VCaP (cell line): Measurements from ENCODE around the gene TFDP2.
A peak's percentile ranks its signal among the peaks of the same experiment; 100 is the strongest.

ENCODE experiments used
- H3K27ac ChIP-seq: fragments of 450-650 bp; 2 replicates; pipeline ENCODE4 v1.5.1; 2017
- CTCF ChIP-seq: fragments of 450-650 bp; conservative IDR thresholded peaks from 2 replicates; pipeline ENCODE4 v1.5.1; 2017; ENCODE audit warnings: mild to moderate bottlenecking, moderate library complexity

TFDP2 gene

GRCh38 chr3:142057331-142057725, 92.0 kb downstream of the TFDP2 start:
- TF ChIP-seq CTCF: no peak
- H3K27ac ChIP-seq: no peak overlapping the region

GRCh38 chr3:142056656-142057330, 92.6 kb downstream of the TFDP2 start:
- no peak overlapping the region for H3K27ac ChIP-seq
- TF ChIP-seq CTCF: no peak

- peak overlapping the region; percentile 14; the same call in 1 of the 2 replicates for H3K27ac ChIP-seq
- no peak for TF ChIP-seq CTCF
Observed at GRCh38 chr3:142053835-142054234, 95.5 kb downstream of the TFDP2 start.

- H3K27ac ChIP-seq: peak overlapping the region; percentile 14; the same call in 1 of the 2 replicates
Observed at GRCh38 chr3:142053244-142053643, 96.1 kb downstream of the TFDP2 start.

GRCh38 chr3:142051351-142051750, 98.0 kb downstream of the TFDP2 start:
- TF ChIP-seq CTCF: no peak
- H3K27ac ChIP-seq: no peak overlapping the region

More at GRCh38 chr3:142053244-142053643, 96.1 kb downstream of the TFDP2 start:
- no peak for TF ChIP-seq CTCF

- no peak for TF ChIP-seq CTCF
- H3K27ac ChIP-seq: no peak overlapping the region
Observed at GRCh38 chr3:142047021-142047369, 102.3 kb downstream of the TFDP2 start.

- no peak overlapping the region for H3K27ac ChIP-seq
- TF ChIP-seq CTCF: no peak
Observed at GRCh38 chr3:142046320-142047020, 102.9 kb downstream of the TFDP2 start.
